ENCODE measurements around the gene MAST3.

GRCh38 chr19:18152442-18152816, 54.9 kb downstream of the MAST3 start:
- TF ChIP-seq POLR2A (IDR thresholded peaks at IDR 0.05) (no peak), CTCF (IDR thresholded peaks at IDR 0.05) (peak; percentile 54 to 88 (median 57)), POLR2AphosphoS5 (IDR thresholded peaks at IDR 0.05) (peak in 2 of 3 donors; percentile 38 to 49), EP300 (IDR thresholded peaks at IDR 0.05; ENCODE audit: low read depth) (no peak)

Measured in transverse colon (tissue), 4 donors.